Activated CD4-positive, alpha-beta T cell treated with anti-CD3 and anti-CD28 coated beads, Interleukin-2, amount 50 U/mL, for 16 hours (primary cell): Measurements from ENCODE around the gene TFEC.

Source experiments
- DNase-seq: peaks from one replicate; pipeline ENCODE4 v3.0.0-alpha.2; 2020

Gene TFEC

GRCh38 chr7:115914951-115915350 lies 115.6 kb downstream of the TFEC start:
- no peak for DNase-seq

- no peak for DNase-seq
Observed at GRCh38 chr7:115911465-115911864, 119.1 kb downstream of the TFEC start.

GRCh38 chr7:115910541-115911164 lies 119.9 kb downstream of the TFEC start:
- peak; percentile 28 for DNase-seq

GRCh38 chr7:115906731-115907130 lies 123.8 kb downstream of the TFEC start:
- no peak for DNase-seq

- DNase-seq = no peak
Observed at GRCh38 chr7:115889669-115889984, 140.9 kb downstream of the TFEC start.

- DNase-seq = no peak
Observed at GRCh38 chr7:115888981-115889668, 141.4 kb downstream of the TFEC start.

- no peak for DNase-seq
Observed at GRCh38 chr7:115885550-115885949, 145.0 kb downstream of the TFEC start.
